Measurements from ENCODE around the gene PSMD11.

PSMD11 gene

GRCh38 chr17:32527146-32527545 is 82.8 kb downstream of the PSMD11 start:
- no peak for DNase-seq (ENCODE audit: low spot score)
- TF ChIP-seq CTCF (IDR thresholded peaks at IDR 0.05; ENCODE audit: extremely low read depth, missing control alignments) = no peak

- DNase-seq (ENCODE audit: low spot score) = no peak
- TF ChIP-seq CTCF (IDR thresholded peaks at IDR 0.05; ENCODE audit: extremely low read depth, missing control alignments) = no peak
Measured at GRCh38 chr17:32528825-32529224, 84.5 kb downstream of the PSMD11 start.

GRCh38 chr17:32529604-32530003 is 85.3 kb downstream of the PSMD11 start:
- no peak for DNase-seq (ENCODE audit: low spot score)
- no peak for TF ChIP-seq CTCF (IDR thresholded peaks at IDR 0.05; ENCODE audit: extremely low read depth, missing control alignments)
